Activated CD8-positive, alpha-beta memory T cell treated with anti-CD3 and anti-CD28 coated beads for 48 hours (primary cell): ENCODE results near the gene CADPS.
"Not testable (repeated sequence)": the region's sequence is repeated elsewhere in the genome, so short reads cannot be mapped to it uniquely, and the experiment has no call there.

Experiments used
- DNase-seq, 3 experiments: peaks; one replicate each; pipeline ENCODE4 v3.0.0-alpha.2; 2020; ENCODE audit warnings: low read depth in 2 of 3, low spot score in 2 of 3

CADPS gene

DNA sequence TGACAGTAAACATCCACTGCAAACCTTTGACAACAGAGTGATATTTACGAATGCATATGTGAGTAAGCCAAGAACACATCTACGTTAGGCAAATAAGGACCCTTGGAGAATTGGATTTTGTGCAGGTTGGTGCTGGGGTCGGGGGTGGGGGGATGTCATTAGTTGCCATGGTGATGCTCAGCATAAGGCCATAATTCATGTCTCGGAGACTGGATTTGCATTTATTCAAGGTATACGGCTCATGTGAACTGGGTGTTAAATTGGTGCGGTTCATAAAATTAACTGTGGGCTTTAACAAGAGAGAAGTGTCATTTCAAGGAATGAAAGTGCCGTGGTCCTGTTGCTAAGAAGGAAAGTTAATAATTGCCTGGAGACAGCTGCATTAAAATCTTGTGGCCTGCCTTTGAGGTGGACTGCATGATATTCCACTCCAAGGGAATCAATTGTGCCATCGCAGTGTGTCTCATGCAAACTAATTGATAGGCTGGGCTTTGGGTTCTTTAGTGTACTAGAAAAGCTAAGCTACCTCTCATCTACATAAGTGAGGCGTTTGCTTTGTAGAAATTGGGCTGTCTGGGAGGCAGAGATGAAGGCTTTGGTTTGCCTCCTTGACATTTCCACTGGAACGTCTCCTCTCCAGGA is 273.0 kb downstream of the CADPS start:
- DNase-seq = no peak

DNA sequence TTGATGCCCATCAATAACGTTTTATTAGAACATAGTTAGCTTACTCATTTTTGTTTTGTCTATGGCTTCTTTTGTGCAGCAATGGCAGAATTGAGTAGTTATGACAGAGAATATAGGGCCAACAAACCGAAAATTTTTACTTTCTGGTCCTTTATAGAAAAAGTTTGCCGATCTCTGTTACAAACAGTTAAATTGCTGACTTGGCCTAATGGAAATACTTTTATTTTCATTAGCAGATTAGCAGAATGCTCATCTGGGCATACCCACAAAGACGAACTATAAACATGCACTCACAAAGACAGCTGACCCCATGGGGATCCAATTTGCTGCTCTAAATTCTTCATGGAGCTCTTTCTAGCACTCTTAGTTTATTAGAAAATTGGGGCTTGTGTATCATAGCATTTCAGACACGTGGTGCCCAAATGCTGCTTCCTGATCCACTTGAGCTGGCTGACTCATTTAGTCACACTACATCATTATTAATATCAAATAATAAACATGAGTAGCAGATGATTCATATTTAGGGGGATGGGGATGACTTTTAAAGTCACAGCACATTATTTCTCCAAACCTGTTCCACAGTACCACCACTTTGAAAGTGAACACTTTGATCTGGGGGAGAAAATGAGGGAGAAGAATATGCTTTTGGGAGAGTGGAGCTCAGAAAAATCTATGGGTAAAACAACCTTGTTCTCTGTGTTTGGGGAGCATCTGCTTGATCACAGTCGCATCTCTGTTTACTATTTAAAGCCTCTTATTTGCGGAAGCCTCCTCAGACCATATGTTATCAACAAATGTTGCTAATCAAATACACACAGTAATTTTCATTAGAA is 273.8 kb downstream of the CADPS start:
- no peak for DNase-seq

DNA sequence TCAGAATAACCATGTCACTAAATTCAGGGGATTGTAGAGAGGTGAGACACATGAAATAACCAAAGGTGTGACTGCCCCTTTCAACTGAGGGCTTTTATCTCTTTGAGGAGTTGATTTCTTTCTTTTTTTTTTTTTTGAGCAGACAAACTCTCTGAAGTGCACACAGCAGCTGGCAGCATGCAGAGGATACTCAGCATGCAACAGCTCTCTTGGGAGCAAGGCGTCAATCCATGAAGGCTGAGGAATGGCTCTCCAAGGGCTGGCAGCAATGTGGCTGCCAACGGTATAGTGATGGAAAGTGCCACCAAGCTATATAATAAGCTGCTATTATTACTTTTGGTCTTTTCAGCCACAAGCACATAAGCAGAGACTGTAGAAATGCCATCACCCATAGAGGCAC is 275.2 kb downstream of the CADPS start:
- no peak for DNase-seq

DNA sequence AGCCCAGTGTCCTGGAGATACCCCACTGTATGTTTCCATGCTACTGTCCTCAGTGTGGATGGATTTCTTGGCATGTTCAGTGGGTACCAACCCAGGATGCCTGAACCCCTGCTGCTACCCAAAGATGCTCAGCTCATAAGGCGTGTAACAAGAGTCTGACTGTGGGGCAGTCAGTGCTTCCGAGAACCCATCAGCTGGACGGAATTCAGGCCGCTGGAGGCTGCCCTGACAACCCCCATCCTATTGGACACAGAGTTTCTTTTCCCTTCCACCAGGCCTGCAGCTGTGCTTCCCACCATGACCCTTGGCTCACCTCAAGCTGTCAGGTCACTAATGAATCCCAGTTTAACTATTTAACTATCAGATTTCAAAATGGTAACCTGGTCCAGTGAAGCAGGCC is 277.7 kb downstream of the CADPS start:
- no peak for DNase-seq

DNA sequence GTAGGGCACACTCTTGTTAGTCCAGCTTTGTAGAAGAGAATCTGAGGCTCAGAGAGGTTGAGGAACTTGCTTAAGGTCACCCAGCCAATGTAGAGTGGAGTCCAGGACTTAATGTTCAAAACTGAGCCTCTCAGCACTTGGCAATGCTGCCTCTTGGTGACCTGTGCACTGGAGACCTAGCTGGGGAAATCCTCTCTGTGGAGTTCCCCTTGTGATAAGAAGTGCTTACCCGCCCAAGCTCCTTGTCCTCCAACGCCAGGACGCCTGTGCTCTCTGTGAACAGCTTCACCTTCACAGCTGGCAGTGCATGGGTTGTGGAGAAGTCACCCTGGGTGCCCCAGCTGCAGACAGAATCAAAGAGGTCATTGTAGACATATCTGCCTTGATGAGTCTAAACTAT is 282.8 kb downstream of the CADPS start:
- no peak for DNase-seq

GRCh38 chr3:62589078-62589477 is 286.1 kb downstream of the CADPS start:
- no peak for DNase-seq

GRCh38 chr3:62587579-62588031 is 287.6 kb downstream of the CADPS start:
- no peak for DNase-seq

DNA sequence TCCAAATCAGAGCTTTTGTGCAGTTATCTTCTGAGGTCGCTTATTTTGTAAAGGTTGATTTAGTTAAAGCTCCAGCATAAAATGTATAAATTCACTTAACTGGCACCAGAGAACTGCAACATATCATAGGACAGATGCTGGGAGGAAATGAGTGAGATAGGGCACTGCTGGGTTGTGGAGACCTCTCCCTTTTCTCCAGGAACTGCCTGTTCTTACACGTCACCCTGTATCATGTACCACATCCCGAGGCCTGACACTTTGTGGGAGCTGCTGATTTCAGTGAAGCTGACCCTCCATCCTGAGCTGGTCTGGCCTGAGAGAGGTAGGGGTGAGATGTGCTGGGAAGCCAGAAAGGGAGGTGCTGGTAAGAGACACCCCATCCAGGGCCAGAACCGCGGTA is 288.0 kb downstream of the CADPS start:
- DNase-seq = no peak

GRCh38 chr3:62586356-62586755 is 288.9 kb downstream of the CADPS start:
- DNase-seq = no peak

GRCh38 chr3:62585861-62586260 is 289.4 kb downstream of the CADPS start:
- DNase-seq = no peak

GRCh38 chr3:62584636-62585035 is 290.6 kb downstream of the CADPS start:
- DNase-seq = no peak

- DNase-seq = no peak
Measured at GRCh38 chr3:62582495-62583172, 292.6 kb downstream of the CADPS start.

GRCh38 chr3:62580485-62580884 is 294.7 kb downstream of the CADPS start:
- DNase-seq = not testable (repeated sequence)

DNA sequence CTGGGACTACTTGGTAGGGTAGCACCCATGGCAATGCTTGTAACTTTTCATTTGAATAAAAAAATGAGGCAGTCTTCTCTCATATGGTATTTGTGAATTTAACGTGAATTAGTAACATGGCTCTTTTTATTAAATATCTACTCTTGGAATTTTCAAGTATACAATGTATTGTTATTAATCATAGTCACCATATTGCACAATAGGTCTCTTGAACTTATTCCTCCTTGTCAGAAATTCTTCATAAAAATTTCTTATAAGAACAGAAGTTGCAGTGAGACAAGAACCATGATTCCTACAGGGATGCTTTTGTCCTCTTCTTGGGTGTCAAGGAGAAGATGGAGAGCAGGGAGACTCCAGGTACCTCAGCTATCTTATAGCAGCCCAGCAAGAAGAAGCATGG is 298.1 kb downstream of the CADPS start:
- DNase-seq = no peak

- DNase-seq = no peak
Measured at GRCh38 chr3:62574266-62574898, 300.8 kb downstream of the CADPS start.

GRCh38 chr3:62571916-62572315 is 303.3 kb downstream of the CADPS start:
- no peak for DNase-seq

GRCh38 chr3:62570888-62571287 is 304.3 kb downstream of the CADPS start:
- DNase-seq = no peak

GRCh38 chr3:62569609-62570008 is 305.6 kb downstream of the CADPS start:
- no peak for DNase-seq

DNA sequence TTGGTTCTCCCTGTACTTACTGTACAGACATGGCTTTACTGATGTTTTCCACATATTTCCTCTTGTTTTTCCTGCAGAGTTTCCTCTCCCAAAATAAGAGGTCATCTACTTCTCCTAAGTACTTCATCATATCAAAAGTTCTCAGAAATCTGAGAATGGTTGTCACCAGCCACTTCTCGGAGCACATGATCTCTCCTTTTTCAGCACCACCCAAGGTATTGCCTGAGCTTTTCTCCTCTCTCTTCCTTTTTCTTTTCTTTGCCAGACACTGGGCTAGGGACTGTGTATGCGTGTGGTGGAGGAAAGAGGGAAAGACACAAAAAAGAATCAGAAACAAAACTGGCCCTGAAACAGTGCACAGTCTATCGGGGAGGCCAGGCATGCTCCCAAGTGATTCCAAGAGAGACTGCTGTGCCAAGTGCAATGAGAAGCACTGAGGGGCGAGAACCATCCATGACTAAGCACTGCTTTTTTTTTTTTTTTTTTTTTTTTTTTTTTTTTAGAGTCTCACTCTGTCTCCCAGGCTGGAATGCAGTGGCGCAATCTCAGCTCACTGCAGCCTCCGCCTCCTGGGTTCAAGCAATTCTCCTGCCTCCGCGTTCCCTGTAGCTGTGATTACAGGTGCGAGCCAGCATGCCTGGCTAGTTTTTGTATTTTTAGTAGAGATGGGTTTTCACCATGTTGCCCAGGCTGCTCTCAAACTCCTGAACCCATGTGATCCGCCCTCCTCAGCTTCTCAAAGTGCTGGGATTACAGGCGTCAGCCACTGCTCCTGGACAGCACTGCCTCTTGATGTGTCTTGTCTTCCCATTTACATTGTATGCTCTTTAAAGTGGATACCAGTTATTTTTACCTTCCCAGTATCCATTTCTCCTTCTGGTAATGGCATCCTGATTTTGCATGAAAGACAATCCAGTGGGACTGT is 307.9 kb downstream of the CADPS start:
- DNase-seq = no peak

GRCh38 chr3:62566022-62566557 is 309.1 kb downstream of the CADPS start:
- no peak for DNase-seq
